Measurements from ENCODE around the gene KHNYN. TPM values are rescaled to one million over a fixed set of nuclear protein-coding genes. Genes with fewer than 3 reads are reported as not detected.
"Not testable (repeated sequence)": the region's sequence is repeated elsewhere in the genome, so short reads cannot be mapped to it uniquely, and the experiment has no call there.

The KHNYN gene
- total and polyA plus RNA-seq, 10 donors = 10.9 to 90.6 (median 70.5) TPM

- peak in 1 of 11 experiments; percentile 34 for TF ChIP-seq CTCF (IDR thresholded peaks at IDR 0.05 in 8 of 11, conservative IDR thresholded peaks at IDR 0.05 in 3 of 11)
- TF ChIP-seq POLR2A (IDR thresholded peaks at IDR 0.05) = peak in 2 of 3 donors; percentile 62 to 71
- TF ChIP-seq POLR2AphosphoS5 (IDR thresholded peaks at IDR 0.05) = peak; percentile 92 to 98 (median 97)
- intact Hi-C loops (cut with DNase I; ENCODE audit: low total_unique reads) = no loop called here
- H3K27ac ChIP-seq = peak within 1 kb of the TSS; percentile 95 to 99 (median 99)
- peak within 1 kb of the TSS; percentile 56 to 86 (median 62) for H3K4me3 ChIP-seq
- peaks cover 0 to 41% (median 36%) of the 10 kb centered on the region in 6 donors for H3K36me3 ChIP-seq
- peaks cover 28 to 54% (median 48%) of the 10 kb centered on the region in 6 donors for H3K4me1 ChIP-seq
- H3K9me3 ChIP-seq = no peaks in the 10 kb centered on the region
- no peaks in the 10 kb centered on the region for H3K27me3 ChIP-seq (replicated peaks in 1 of 7)
- peak; percentile 97 for DNase-seq
- 0% methylated on average over 44 to 52 of the region's 52 CpGs for WGBS, 5 donors
These were observed 12.7 kb downstream of the KHNYN start, which contains the start of gene SDR39U1 for GRCh38 chr14:24442240-24443052. Gene SDR39U1, minus strand, starts transcription at chr14:24442776. Its CDS starts 7 bp downstream, at chr14:24442769.

- peak overlapping the region; percentile 22 to 99 (median 99) for H3K27ac ChIP-seq
- 5 to 8% (median 7%) methylated on average over 6 to 7 of the region's 7 CpGs for WGBS, 5 donors
These were observed 13.4 kb downstream of the KHNYN start for GRCh38 chr14:24443053-24443665.

GRCh38 chr14:24450828-24451227 lies 21.1 kb downstream of the KHNYN start:
- H3K4me1 ChIP-seq; H3K9me3 ChIP-seq; H3K27me3 ChIP-seq (replicated peaks in 1 of 7); H3K36me3 ChIP-seq; H3K4me3 ChIP-seq; intact Hi-C loops (cut with DNase I; ENCODE audit: low total_unique reads); DNase-seq; H3K27ac ChIP-seq: not testable (repeated sequence)
- 86 to 94% (median 90%) methylated on average over 2 of the region's 2 CpGs for WGBS, 5 donors

More at GRCh38 chr14:24443053-24443665, 13.4 kb downstream of the KHNYN start:
- no peaks in the 10 kb centered on the region for H3K27me3 ChIP-seq (replicated peaks in 1 of 7)
- TF ChIP-seq POLR2AphosphoS5 (IDR thresholded peaks at IDR 0.05) (no peak), CTCF (IDR thresholded peaks at IDR 0.05 in 8 of 11, conservative IDR thresholded peaks at IDR 0.05 in 3 of 11) (no peak), POLR2A (IDR thresholded peaks at IDR 0.05) (no peak)
- intact Hi-C loops (cut with DNase I; ENCODE audit: low total_unique reads) = no loop called here
- peak overlapping the region; percentile 56 to 86 (median 62) for H3K4me3 ChIP-seq
- peaks cover 0 to 34% (median 29%) of the 10 kb centered on the region in 6 donors for H3K36me3 ChIP-seq
- peaks cover 21 to 47% (median 41%) of the 10 kb centered on the region in 6 donors for H3K4me1 ChIP-seq
- no peaks in the 10 kb centered on the region for H3K9me3 ChIP-seq
- no peak for DNase-seq

- intact Hi-C loops (cut with DNase I; ENCODE audit: low total_unique reads) = no loop called here
- no peaks in the 10 kb centered on the region for H3K27me3 ChIP-seq (replicated peaks in 1 of 7)
- no peak overlapping the region for H3K4me3 ChIP-seq
- H3K27ac ChIP-seq = no peak overlapping the region
- no peak for TF ChIP-seq CTCF (IDR thresholded peaks at IDR 0.05 in 8 of 11, conservative IDR thresholded peaks at IDR 0.05 in 3 of 11)
- no peak for TF ChIP-seq POLR2AphosphoS5 (IDR thresholded peaks at IDR 0.05)
- TF ChIP-seq POLR2A (IDR thresholded peaks at IDR 0.05) = no peak
- peaks cover 0 to 5% (median 0%) of the 10 kb centered on the region in 6 donors for H3K36me3 ChIP-seq
- DNase-seq = no peak
- peaks cover 0 to 3% (median 0%) of the 10 kb centered on the region in 8 donors for H3K9me3 ChIP-seq
- H3K4me1 ChIP-seq = peaks cover 0 to 3% (median 0%) of the 10 kb centered on the region in 6 donors
These were observed 27.2 kb downstream of the KHNYN start for GRCh38 chr14:24456980-24457379.

Data from spleen (tissue), 11 donors.